IMR-90 (cell line): Measurements from ENCODE around the gene FER. TPM values are rescaled to one million over a fixed set of nuclear protein-coding genes. Genes with fewer than 3 reads are reported as not detected.

ENCODE experiments used
- ATAC-seq: fragments of 200-7000 bp; cut with Tn5 transposase; 2 replicates; pipeline ENCODE4 v1.9.1; 2020; ENCODE audit warnings: low read depth, mild to moderate bottlenecking, moderate library complexity
- BruUV-seq: library from RNA; stranded (reverse); fragments of 400-500 nt; replicated peaks from 2 replicates; lab custom pipeline; 2021; lab: Mats Ljungman, UMichigan
- CTCF ChIA-PET: fragments of 300-600 bp; formaldehyde crosslinking; extraction: SDS; loops from one replicate; lab custom pipeline; 2021; ENCODE audit warnings: antibody characterized with exemption; lab: Yijun Ruan, JAX
- POLR2A ChIA-PET: fragments of 300-600 bp; sonication (Branson Sonifier 250); formaldehyde crosslinking; loops from one replicate; lab custom pipeline; 2022; ENCODE audit warnings: antibody characterized with exemption; ENCODE audit not compliant: unreplicated experiment; lab: Charles Lee
- DNase-seq: peaks from one replicate; pipeline ENCODE4 v3.0.0; 2013
- H2AFZ ChIP-seq: replicated peaks from 2 replicates; pipeline ENCODE3; 2013; ENCODE audit warnings: low read length, mild to moderate bottlenecking; ENCODE audit not compliant: poor library complexity
- H2AK5ac ChIP-seq: 2 replicates; pipeline ENCODE4 v1.6.1; 2013; ENCODE audit warnings: low read depth, low read length, inconsistent platforms
- H2AK9ac ChIP-seq: replicated peaks from 2 replicates; pipeline ENCODE3; 2013; ENCODE audit warnings: mild to moderate bottlenecking, low read depth, low read length, moderate library complexity; ENCODE audit not compliant: poor library complexity
- H2BK120ac ChIP-seq: 2 replicates; pipeline ENCODE4 v1.6.1; 2013; ENCODE audit warnings: low read depth, low read length, inconsistent platforms
- H2BK15ac ChIP-seq: 3 replicates; pipeline ENCODE4 v1.6.1; 2013; ENCODE audit warnings: low read depth, low read length, inconsistent platforms
- H2BK20ac ChIP-seq: 2 replicates; pipeline ENCODE4 v1.6.1; 2013; ENCODE audit warnings: low read depth, mild to moderate bottlenecking, inconsistent platforms, low read length, moderate library complexity
- H2BK5ac ChIP-seq: 2 replicates; pipeline ENCODE4 v1.6.1; 2013; ENCODE audit warnings: mild to moderate bottlenecking, low read depth, low read length, inconsistent platforms; ENCODE audit not compliant: poor library complexity, severe bottlenecking
- H3K14ac ChIP-seq: replicated peaks from 2 replicates; pipeline ENCODE4 v1.6.1; 2013; ENCODE audit warnings: low read depth, low read length, inconsistent platforms
- H3K18ac ChIP-seq: 2 replicates; pipeline ENCODE4 v1.6.1; 2013; ENCODE audit warnings: low read depth, low read length, control low read depth
- H3K23ac ChIP-seq: 2 replicates; pipeline ENCODE4 v1.6.1; 2013; ENCODE audit warnings: low read depth, low read length, inconsistent platforms
- H3K27ac ChIP-seq: 2 replicates; pipeline ENCODE4 v1.5.1; 2013; ENCODE audit warnings: mild to moderate bottlenecking, control low read depth, low read length; ENCODE audit not compliant: insufficient read depth
- H3K27me3 ChIP-seq: 2 replicates; pipeline ENCODE4 v1.6.1; 2013; ENCODE audit warnings: low read length; ENCODE audit not compliant: control insufficient read depth, insufficient read depth
- H3K36me3 ChIP-seq: 2 replicates; pipeline ENCODE4 v1.6.1; 2013; ENCODE audit warnings: low read length, mixed read lengths; ENCODE audit not compliant: control insufficient read depth, insufficient read depth
- H3K4ac ChIP-seq: 2 replicates; pipeline ENCODE4 v1.6.1; 2013; ENCODE audit warnings: low read depth, low read length, inconsistent platforms
- H3K4me1 ChIP-seq: 2 replicates; pipeline ENCODE4 v1.6.1; 2013; ENCODE audit warnings: low read length, mixed read lengths; ENCODE audit not compliant: control insufficient read depth, insufficient read depth
- H3K4me2 ChIP-seq: 2 replicates; pipeline ENCODE4 v1.6.1; 2013; ENCODE audit warnings: low read depth, mild to moderate bottlenecking, control low read depth, low read length, moderate library complexity
- H3K4me3 ChIP-seq: 2 replicates; pipeline ENCODE4 v1.5.1; 2013; ENCODE audit warnings: low read depth, mild to moderate bottlenecking, control low read depth, low read length, moderate library complexity; ENCODE audit not compliant: insufficient read depth
- H3K56ac ChIP-seq: 2 replicates; pipeline ENCODE4 v1.6.1; 2013; ENCODE audit warnings: low read length, inconsistent platforms; ENCODE audit not compliant: insufficient read depth; ENCODE audit errors: extremely low read depth
- H3K79me1 ChIP-seq, 2 experiments: 2 replicates each; pipeline ENCODE4 v1.6.1; 2013; ENCODE audit warnings: low read length in 2 of 2, inconsistent platforms in 1 of 2, low read depth in 1 of 2
- H3K9ac ChIP-seq: 2 replicates; pipeline ENCODE4 v1.6.1; 2013; ENCODE audit warnings: low read depth, low read length, control low read depth
- H3K9me1 ChIP-seq: 2 replicates; pipeline ENCODE4 v1.6.1; 2013; ENCODE audit warnings: low read length, inconsistent platforms; ENCODE audit not compliant: insufficient read depth
- H3K9me3 ChIP-seq: 2 replicates; pipeline ENCODE4 v1.6.1; 2013; ENCODE audit warnings: low read length; ENCODE audit not compliant: control insufficient read depth, insufficient read depth
- H4K20me1 ChIP-seq: 2 replicates; pipeline ENCODE4 v1.6.1; 2013; ENCODE audit warnings: low read length, inconsistent platforms; ENCODE audit not compliant: insufficient read depth
- H4K5ac ChIP-seq: 2 replicates; pipeline ENCODE4 v1.6.1; 2013; ENCODE audit warnings: mild to moderate bottlenecking, low read depth, low read length, control low read depth
- H4K8ac ChIP-seq, 2 experiments: 2 replicates each; pipeline ENCODE4 v1.6.1; 2013; ENCODE audit warnings: low read depth in 2 of 2, low read length in 2 of 2, control low read depth in 1 of 2, inconsistent platforms in 1 of 2
- H4K91ac ChIP-seq: 2 replicates; pipeline ENCODE4 v1.6.1; 2013; ENCODE audit warnings: low read depth, low read length, inconsistent platforms; ENCODE audit not compliant: insufficient read depth
- CHD1 ChIP-seq: IDR thresholded peaks from 2 replicates; pipeline ENCODE4 v1.6.1; 2012; ENCODE audit warnings: low read depth, low read length, improper control_type of control experiment
- MAFK ChIP-seq: IDR thresholded peaks from 2 replicates; pipeline ENCODE4 v1.6.1; 2012; ENCODE audit warnings: low read depth, low read length, improper control_type of control experiment
- MAZ ChIP-seq: IDR thresholded peaks from 2 replicates; pipeline ENCODE4 v1.6.1; 2012; ENCODE audit warnings: low read depth, mild to moderate bottlenecking, low read length, improper control_type of control experiment, moderate library complexity, borderline replicate concordance
- MXI1 ChIP-seq: IDR thresholded peaks from 2 replicates; pipeline ENCODE4 v1.6.1; 2012; ENCODE audit warnings: low read depth, mild to moderate bottlenecking, low read length, moderate library complexity, borderline replicate concordance
- WGBS, 2 experiments: methylation state at CpG; one replicate each; pipeline versions ENCODE4 v1.1.5 to v1.1.7; 2013; ENCODE audit warnings: missing lambda C conversion rate in 2 of 2; ENCODE audit not compliant: insufficient read length in 1 of 2; ENCODE audit errors: extremely low coverage in 2 of 2; 5-methylcytosine and 5-hydroxymethylcytosine counted together
- dilution Hi-C: fragments of 300-500 bp; cut with HindIII; formaldehyde crosslinking; loops from one replicate; pipeline ENCODE4 v1.14.3; 2018; ENCODE audit warnings: low sequenced_read_pairs; ENCODE audit not compliant: unreplicated experiment
- in situ Hi-C: fragments of 300-500 bp; cut with MboI; formaldehyde crosslinking; loops from 3 replicates; pipeline ENCODE4 v1.14.3; 2019; ENCODE audit warnings: low sequenced_read_pairs, inconsistent platforms, mixed read lengths
- intact Hi-C: fragments of 100-400 bp; cut with micrococcal nuclease; formaldehyde crosslinking; loops from 2 replicates; pipeline ENCODE4 v1.10.0; 2022
- polyA plus RNA-seq, 3 experiments: library from polyadenylated mRNA; depleted of rRNA; stranded (reverse); fragments of >200 nt; gene quantifications; 2 replicates each; pipeline ENCODE4 v1.2.3, GENCODE V29; 2012; ENCODE audit warnings: low replicate concordance in 1 of 3
- total RNA-seq: library from RNA; depleted of rRNA; stranded (reverse); fragments of >200 nt; gene quantifications from 2 replicates; pipeline ENCODE4 v1.2.3, GENCODE V29; 2012
- TF ChIP-seq, protein P1 (sequence below): fragments of 150-350 bp; IDR thresholded peaks from 2 replicates; pipeline ENCODE4 v1.6.1; 2017; ENCODE audit warnings: mild to moderate bottlenecking, antibody characterized with exemption, low read length, low read depth
- TF ChIP-seq, protein P2 (sequence below): conservative IDR thresholded peaks from 2 replicates; pipeline ENCODE4 v1.5.1; 2012; ENCODE audit warnings: mild to moderate bottlenecking, low read depth, low read length, improper control_type of control experiment

FER gene
- total and polyA plus RNA-seq, 2 of the 4 experiments (the other 2 are of a cell fraction), result 3.5 to 32.4 TPM

DNA sequence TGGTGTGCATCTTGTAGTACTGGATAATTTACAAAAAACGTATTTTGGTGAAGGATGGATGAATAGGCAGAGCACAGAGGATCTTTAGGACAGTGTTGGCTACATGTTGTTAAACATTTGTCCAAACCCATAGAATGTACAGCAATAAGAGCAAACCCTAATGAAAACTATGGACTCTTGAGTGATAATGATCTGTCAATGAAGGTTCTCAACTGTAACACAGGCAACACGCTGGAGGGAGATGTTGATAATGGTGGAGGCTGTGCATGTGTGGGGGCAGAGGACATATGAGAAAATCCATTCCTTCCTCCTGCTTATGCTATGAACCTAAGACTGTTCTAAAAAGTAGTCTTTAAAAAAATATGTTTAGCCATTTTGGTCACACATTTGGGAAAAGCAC, 194.0 kb downstream of the FER start:
- no TSS peak for BruUV-seq

More for the DNA sequence above, 194.0 kb downstream of the FER start:
- WGBS, 2 experiments, result no CpG with 5 or more reads among the region's 2 CpGs
- POLR2A ChIA-PET, result no interaction called here
- H3K27ac ChIP-seq, result no peak overlapping the region
- H3K23ac ChIP-seq, result no peak overlapping the region
- H3K56ac ChIP-seq, result no peak overlapping the region
- TF ChIP-seq MXI1 (no peak), MAFK (no peak), CHD1 (no peak), MAZ (no peak)
- TF ChIP-seq, protein P1, sequence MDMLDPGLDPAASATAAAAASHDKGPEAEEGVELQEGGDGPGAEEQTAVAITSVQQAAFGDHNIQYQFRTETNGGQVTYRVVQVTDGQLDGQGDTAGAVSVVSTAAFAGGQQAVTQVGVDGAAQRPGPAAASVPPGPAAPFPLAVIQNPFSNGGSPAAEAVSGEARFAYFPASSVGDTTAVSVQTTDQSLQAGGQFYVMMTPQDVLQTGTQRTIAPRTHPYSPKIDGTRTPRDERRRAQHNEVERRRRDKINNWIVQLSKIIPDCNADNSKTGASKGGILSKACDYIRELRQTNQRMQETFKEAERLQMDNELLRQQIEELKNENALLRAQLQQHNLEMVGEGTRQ, result no peak
- TF ChIP-seq, protein P2, sequence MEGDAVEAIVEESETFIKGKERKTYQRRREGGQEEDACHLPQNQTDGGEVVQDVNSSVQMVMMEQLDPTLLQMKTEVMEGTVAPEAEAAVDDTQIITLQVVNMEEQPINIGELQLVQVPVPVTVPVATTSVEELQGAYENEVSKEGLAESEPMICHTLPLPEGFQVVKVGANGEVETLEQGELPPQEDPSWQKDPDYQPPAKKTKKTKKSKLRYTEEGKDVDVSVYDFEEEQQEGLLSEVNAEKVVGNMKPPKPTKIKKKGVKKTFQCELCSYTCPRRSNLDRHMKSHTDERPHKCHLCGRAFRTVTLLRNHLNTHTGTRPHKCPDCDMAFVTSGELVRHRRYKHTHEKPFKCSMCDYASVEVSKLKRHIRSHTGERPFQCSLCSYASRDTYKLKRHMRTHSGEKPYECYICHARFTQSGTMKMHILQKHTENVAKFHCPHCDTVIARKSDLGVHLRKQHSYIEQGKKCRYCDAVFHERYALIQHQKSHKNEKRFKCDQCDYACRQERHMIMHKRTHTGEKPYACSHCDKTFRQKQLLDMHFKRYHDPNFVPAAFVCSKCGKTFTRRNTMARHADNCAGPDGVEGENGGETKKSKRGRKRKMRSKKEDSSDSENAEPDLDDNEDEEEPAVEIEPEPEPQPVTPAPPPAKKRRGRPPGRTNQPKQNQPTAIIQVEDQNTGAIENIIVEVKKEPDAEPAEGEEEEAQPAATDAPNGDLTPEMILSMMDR, result no peak
- no peaks in the 10 kb centered on the region; the same call in 1 of the 2 replicates for H3K9me1 ChIP-seq
- no peaks in the 10 kb centered on the region for H4K20me1 ChIP-seq
- no peak overlapping the region for H2AK9ac ChIP-seq
- no peak overlapping the region for H2AFZ ChIP-seq
- no peak for ATAC-seq
- no peak overlapping the region for H4K91ac ChIP-seq
- H3K27me3 ChIP-seq, result no peaks in the 10 kb centered on the region
- no peak for DNase-seq
- H4K5ac ChIP-seq, result no peak overlapping the region
- no peak overlapping the region for H4K8ac ChIP-seq
- H3K9me3 ChIP-seq, result no peaks in the 10 kb centered on the region
- no peak overlapping the region for H3K4me3 ChIP-seq
- H2BK20ac ChIP-seq, result no peak overlapping the region
- H3K14ac ChIP-seq, result no peak overlapping the region
- no peak overlapping the region for H2BK15ac ChIP-seq
- H2BK120ac ChIP-seq, result no peak overlapping the region
- dilution Hi-C loops, result no loop called here
- H3K9ac ChIP-seq, result no peak overlapping the region
- H3K4me2 ChIP-seq, result no peak overlapping the region
- intact Hi-C loops, result no loop called here
- in situ Hi-C loops, result no loop called here
- no peaks in the 10 kb centered on the region for H3K4me1 ChIP-seq
- CTCF ChIA-PET, result no interaction called here
- no peaks in the 10 kb centered on the region; a peak in 1 of 4 replicates for H3K79me1 ChIP-seq
- H3K18ac ChIP-seq, result no peak overlapping the region
- no peak overlapping the region for H2BK5ac ChIP-seq
- H3K36me3 ChIP-seq, result no peaks in the 10 kb centered on the region
- H3K4ac ChIP-seq, result no peak overlapping the region
- H2AK5ac ChIP-seq, result no peak overlapping the region
